ENCODE measurements around the gene NTHL1.

NTHL1 gene

DNA sequence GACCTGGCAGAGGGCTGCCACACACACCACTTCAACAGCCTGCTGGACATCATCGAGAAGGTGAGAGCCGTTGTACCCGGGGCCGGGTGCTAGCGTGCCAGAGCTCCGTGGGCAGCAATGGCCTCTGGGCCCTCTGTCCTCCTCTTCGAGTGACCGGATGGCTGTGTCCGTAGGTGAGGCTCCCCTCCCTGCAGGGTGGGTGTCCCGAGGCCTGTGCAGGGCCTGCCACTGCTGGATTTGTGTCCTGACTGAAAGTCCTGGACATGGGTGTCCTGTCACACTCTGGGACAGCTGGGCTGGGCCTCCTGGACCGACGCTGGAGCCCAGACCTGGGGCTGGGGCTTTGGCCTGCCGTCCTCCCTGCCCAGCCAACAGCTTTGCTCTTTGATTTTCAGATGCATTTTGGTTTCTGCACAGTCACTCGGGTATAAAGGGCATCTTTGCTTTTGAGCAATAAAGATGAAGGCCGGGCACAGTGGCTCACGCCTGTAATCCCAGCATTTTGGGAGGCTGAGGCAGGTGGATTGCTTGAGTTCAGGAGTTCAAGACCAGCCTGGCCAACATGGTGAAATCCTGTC lies 16.8 kb upstream of the NTHL1 start:
- TF ChIP-seq, protein P1, sequence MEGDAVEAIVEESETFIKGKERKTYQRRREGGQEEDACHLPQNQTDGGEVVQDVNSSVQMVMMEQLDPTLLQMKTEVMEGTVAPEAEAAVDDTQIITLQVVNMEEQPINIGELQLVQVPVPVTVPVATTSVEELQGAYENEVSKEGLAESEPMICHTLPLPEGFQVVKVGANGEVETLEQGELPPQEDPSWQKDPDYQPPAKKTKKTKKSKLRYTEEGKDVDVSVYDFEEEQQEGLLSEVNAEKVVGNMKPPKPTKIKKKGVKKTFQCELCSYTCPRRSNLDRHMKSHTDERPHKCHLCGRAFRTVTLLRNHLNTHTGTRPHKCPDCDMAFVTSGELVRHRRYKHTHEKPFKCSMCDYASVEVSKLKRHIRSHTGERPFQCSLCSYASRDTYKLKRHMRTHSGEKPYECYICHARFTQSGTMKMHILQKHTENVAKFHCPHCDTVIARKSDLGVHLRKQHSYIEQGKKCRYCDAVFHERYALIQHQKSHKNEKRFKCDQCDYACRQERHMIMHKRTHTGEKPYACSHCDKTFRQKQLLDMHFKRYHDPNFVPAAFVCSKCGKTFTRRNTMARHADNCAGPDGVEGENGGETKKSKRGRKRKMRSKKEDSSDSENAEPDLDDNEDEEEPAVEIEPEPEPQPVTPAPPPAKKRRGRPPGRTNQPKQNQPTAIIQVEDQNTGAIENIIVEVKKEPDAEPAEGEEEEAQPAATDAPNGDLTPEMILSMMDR (conservative IDR thresholded peaks at IDR 0.05; ENCODE audit: control insufficient read depth, insufficient read depth, low read depth, low read length) = no peak
- DNase-seq (ENCODE audit: low read depth) = no peak
- H3K4me3 ChIP-seq (ENCODE audit: control insufficient read depth, low read depth, low read length) = no peak overlapping the region

DNA sequence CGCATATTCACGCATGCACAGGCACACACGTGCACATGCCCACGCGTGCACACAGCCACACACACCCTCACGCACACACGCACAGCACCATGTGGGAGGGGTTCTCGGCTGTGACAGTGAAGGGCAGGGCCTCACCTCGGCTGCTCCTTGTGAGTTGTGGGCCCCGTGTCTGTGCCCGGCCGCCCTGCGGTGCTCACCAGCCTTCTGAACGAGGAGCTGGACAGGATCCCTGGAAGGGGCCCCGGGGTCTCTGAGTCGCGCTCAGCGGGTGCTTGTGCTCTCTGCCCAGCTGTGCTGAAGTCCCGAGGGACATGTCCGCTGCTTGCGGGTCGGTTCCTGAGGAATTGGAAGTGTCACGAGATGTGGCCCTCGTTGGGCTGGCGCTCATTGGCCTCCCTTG lies 16.2 kb upstream of the NTHL1 start:
- TF ChIP-seq, protein P1 (conservative IDR thresholded peaks at IDR 0.05; ENCODE audit: control insufficient read depth, insufficient read depth, low read depth, low read length) = no peak
- no peak for DNase-seq (ENCODE audit: low read depth)
- H3K4me3 ChIP-seq (ENCODE audit: control insufficient read depth, low read depth, low read length) = no peak overlapping the region

DNA sequence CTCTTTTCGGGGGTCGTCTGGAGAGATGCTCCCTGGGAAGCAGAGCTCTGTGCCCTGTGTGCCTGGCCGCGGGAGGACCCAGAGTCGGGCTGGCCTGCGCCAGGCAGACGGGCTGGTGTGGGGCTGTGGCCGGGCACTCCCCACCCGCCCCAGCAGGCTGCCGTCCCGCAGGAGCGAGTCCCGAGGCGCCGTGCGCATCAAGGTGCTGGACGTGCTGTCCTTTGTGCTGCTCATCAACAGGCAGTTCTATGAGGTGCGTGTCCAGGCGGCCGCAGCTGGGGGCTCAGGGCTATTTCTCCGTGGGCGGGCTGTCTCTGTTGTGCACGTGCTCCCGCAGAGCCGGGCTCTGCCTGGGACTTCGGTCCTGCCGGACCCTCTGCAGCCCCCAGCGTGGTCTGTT lies 15.2 kb upstream of the NTHL1 start:
- TF ChIP-seq, protein P1 (conservative IDR thresholded peaks at IDR 0.05; ENCODE audit: control insufficient read depth, insufficient read depth, low read depth, low read length) = no peak
- H3K4me3 ChIP-seq (ENCODE audit: control insufficient read depth, low read depth, low read length) = no peak overlapping the region
- DNase-seq (ENCODE audit: low read depth) = no peak

DNA sequence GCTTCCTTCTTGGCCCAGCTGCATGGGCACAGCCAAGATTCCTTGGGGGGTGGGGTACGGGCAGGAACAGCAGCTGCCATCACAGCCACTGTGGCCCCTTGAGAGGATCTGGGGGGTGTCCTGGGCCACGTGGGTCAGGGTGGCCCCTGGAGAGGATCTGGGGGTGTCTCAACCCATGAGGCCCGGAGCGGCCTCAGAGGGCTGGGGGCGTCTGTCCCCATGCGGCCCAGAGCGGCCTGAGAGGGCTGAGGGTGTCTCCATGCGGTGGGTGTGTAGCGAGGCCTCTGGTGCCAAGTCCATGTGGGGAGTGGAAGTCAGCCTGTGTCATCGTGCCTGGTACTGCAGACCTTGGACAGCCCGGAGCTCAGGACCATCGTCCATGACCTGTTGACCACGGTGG lies 13.9 kb upstream of the NTHL1 start:
- no peak overlapping the region for H3K4me3 ChIP-seq (ENCODE audit: control insufficient read depth, low read depth, low read length)
- TF ChIP-seq, protein P1 (conservative IDR thresholded peaks at IDR 0.05; ENCODE audit: control insufficient read depth, insufficient read depth, low read depth, low read length) = no peak
- no peak for DNase-seq (ENCODE audit: low read depth)

DNA sequence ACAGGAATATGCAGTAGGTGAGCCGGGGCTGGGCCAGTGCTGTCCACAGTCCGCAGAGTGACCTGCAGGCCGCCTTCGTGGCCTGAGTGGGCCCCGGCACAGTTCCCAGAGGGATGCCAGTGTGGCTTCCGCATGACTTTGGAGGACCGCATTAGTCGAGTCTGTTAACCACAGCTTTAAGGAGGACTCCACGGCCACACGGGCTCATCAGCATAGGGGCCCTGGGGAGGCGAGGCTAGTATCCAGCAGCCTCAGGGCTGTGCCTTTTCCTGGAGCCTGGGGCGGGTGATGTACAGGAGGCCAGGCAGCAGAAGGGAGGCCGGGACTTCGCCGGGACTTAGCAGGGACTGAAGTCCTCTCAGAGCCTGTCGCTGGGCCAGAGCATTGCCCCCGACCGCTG lies 13.4 kb upstream of the NTHL1 start:
- TF ChIP-seq, protein P1 (conservative IDR thresholded peaks at IDR 0.05; ENCODE audit: control insufficient read depth, insufficient read depth, low read depth, low read length) = no peak
- no peak overlapping the region for H3K4me3 ChIP-seq (ENCODE audit: control insufficient read depth, low read depth, low read length)
- DNase-seq (ENCODE audit: low read depth) = no peak

DNA sequence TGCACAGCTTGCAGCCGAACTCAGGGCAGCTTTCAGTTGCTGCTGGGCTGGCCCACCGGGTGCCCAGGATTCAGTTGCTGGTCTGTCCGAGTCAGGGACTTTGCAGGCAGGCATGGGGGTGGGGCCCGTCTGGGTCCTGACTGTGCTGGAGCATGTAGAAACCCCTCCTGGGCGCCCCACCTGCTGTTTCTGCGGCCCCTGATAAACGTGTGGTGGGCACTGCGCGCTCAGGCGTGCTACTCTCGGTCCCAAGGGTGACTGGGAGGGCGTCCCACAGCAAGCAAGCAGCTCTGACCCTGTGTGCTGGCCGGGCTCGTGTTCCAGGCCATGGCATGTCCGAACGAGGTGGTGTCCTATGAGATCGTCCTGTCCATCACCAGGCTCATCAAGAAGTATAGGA lies 12.7 kb upstream of the NTHL1 start:
- DNase-seq (ENCODE audit: low read depth) = no peak
- H3K4me3 ChIP-seq (ENCODE audit: control insufficient read depth, low read depth, low read length) = no peak overlapping the region
- TF ChIP-seq, protein P1 (conservative IDR thresholded peaks at IDR 0.05; ENCODE audit: control insufficient read depth, insufficient read depth, low read depth, low read length) = no peak

DNA sequence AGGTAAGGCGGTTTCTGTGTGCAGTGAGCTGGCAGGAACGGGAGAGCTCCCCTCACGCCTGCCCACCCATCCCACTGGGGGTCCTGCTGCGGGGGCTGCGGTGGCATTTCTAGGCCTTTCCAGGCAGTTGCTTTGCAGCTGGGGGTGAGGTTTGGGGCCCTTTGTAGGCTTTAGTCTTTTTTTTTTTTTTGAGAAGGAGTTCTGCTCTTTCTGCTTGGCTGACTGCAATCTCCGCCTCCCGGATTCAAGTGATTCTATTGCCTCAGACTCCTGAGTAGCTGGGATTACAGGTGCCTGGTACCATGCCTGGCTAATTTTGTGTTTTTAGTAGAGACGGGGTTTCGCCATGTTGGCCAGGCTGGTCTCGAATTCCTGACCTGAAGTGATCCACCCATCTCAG lies 11.2 kb upstream of the NTHL1 start:
- no peak overlapping the region for H3K4me3 ChIP-seq (ENCODE audit: control insufficient read depth, low read depth, low read length)
- no peak for DNase-seq (ENCODE audit: low read depth)
- TF ChIP-seq, protein P1 (conservative IDR thresholded peaks at IDR 0.05; ENCODE audit: control insufficient read depth, insufficient read depth, low read depth, low read length) = no peak
